SJSA1 (cell line): ENCODE data around the gene CHRNB4. TPM values are rescaled to one million over a fixed set of nuclear protein-coding genes. Genes with fewer than 3 reads are reported as not detected.

Experiments used
- DNase-seq, 2 experiments: peaks; one replicate each; pipeline ENCODE4 v3.0.0-alpha.2; 2015 to 2020; ENCODE audit warnings: low spot score in 2 of 2, low read depth in 1 of 2
- H3K27ac ChIP-seq: fragments of 250-450 bp; sonication (Bioruptor Pico); 2 replicates; pipeline ENCODE4 v1.5.1; 2020; ENCODE audit warnings: mild to moderate bottlenecking, moderate library complexity
- H3K27me3 ChIP-seq: fragments of 250-450 bp; sonication (Bioruptor Pico); replicated peaks from 2 replicates; pipeline ENCODE4 v1.5.1; 2020; ENCODE audit warnings: mild to moderate bottlenecking, moderate library complexity
- H3K36me3 ChIP-seq: fragments of 250-450 bp; sonication (Bioruptor Pico); 2 replicates; pipeline ENCODE4 v1.5.1; 2020; ENCODE audit warnings: mild to moderate bottlenecking
- H3K4me1 ChIP-seq: fragments of 250-450 bp; sonication (Bioruptor Pico); replicated peaks from 2 replicates; pipeline ENCODE4 v1.6.1; 2021; ENCODE audit warnings: mild to moderate bottlenecking
- H3K4me3 ChIP-seq: fragments of 250-450 bp; sonication (Bioruptor Pico); 2 replicates; pipeline ENCODE4 v1.5.1; 2020; ENCODE audit warnings: mild to moderate bottlenecking
- H3K9me3 ChIP-seq: fragments of 250-450 bp; sonication (Bioruptor Pico); replicated peaks from 2 replicates; pipeline ENCODE4 v1.5.1; 2020; ENCODE audit warnings: mild to moderate bottlenecking
- total RNA-seq: library from RNA; depleted of rRNA; stranded (reverse); fragments of >200 nt; shearing (Covaris generic); gene quantifications from 2 replicates; pipeline ENCODE4 v1.2.3, GENCODE V29; 2014

The CHRNB4 gene
- total RNA-seq, 1 experiment from 2014 or later: not detected

GRCh38 chr15:78658823-78659222 lies 17.8 kb upstream of the CHRNB4 start:
- H3K4me3 ChIP-seq: no peak overlapping the region
- H3K9me3 ChIP-seq: no peaks in the 10 kb centered on the region
- DNase-seq: no peak
- no peaks in the 10 kb centered on the region for H3K36me3 ChIP-seq
- H3K27me3 ChIP-seq: no peaks in the 10 kb centered on the region; the same call in 1 of the 2 replicates
- H3K4me1 ChIP-seq: peaks cover 3% of the 10 kb centered on the region; the same call in 1 of the 2 replicates
- H3K27ac ChIP-seq: no peak overlapping the region

- H3K27ac ChIP-seq: no peak overlapping the region
- no peaks in the 10 kb centered on the region for H3K36me3 ChIP-seq
- no peaks in the 10 kb centered on the region for H3K9me3 ChIP-seq
- no peaks in the 10 kb centered on the region for H3K4me1 ChIP-seq
- H3K27me3 ChIP-seq: no peaks in the 10 kb centered on the region; the same call in 1 of the 2 replicates
- DNase-seq: no peak
- no peak overlapping the region for H3K4me3 ChIP-seq
Measured at GRCh38 chr15:78654272-78654671, 13.3 kb upstream of the CHRNB4 start.

GRCh38 chr15:78651930-78652615 lies 11.1 kb upstream of the CHRNB4 start:
- no peak for DNase-seq

GRCh38 chr15:78651007-78651406 lies 10.0 kb upstream of the CHRNB4 start:
- DNase-seq: no peak
- H3K27ac ChIP-seq: no peak overlapping the region

More at GRCh38 chr15:78651930-78652615, 11.1 kb upstream of the CHRNB4 start:
- H3K36me3 ChIP-seq: no peaks in the 10 kb centered on the region
- no peaks in the 10 kb centered on the region for H3K4me1 ChIP-seq
- H3K27me3 ChIP-seq: no peaks in the 10 kb centered on the region; the same call in 1 of the 2 replicates
- H3K4me3 ChIP-seq: no peak overlapping the region
- no peaks in the 10 kb centered on the region for H3K9me3 ChIP-seq
- no peak overlapping the region for H3K27ac ChIP-seq

GRCh38 chr15:78650022-78650421 lies 9.0 kb upstream of the CHRNB4 start:
- DNase-seq: no peak
- Histone ChIP-seq H3K27me3 (no peaks in the 10 kb centered on the region; the same call in 1 of the 2 replicates), H3K4me1 (no peaks in the 10 kb centered on the region), H3K36me3 (no peaks in the 10 kb centered on the region), H3K9me3 (no peaks in the 10 kb centered on the region), H3K4me3 (no peak overlapping the region), H3K27ac (no peak overlapping the region)

More at GRCh38 chr15:78651007-78651406, 10.0 kb upstream of the CHRNB4 start:
- H3K27me3 ChIP-seq: no peaks in the 10 kb centered on the region; the same call in 1 of the 2 replicates
- H3K36me3 ChIP-seq: no peaks in the 10 kb centered on the region
- no peaks in the 10 kb centered on the region for H3K9me3 ChIP-seq
- H3K4me3 ChIP-seq: no peak overlapping the region
- no peaks in the 10 kb centered on the region for H3K4me1 ChIP-seq

- peaks cover 11% of the 10 kb centered on the region for H3K27me3 ChIP-seq
- no peaks in the 10 kb centered on the region for H3K36me3 ChIP-seq
- no peak overlapping the region for H3K4me3 ChIP-seq
- 0 out of 2 replicates have a peak, but pooled peaks cover 5% of the 10 kb centered on the region for H3K4me1 ChIP-seq
- no peak overlapping the region for H3K27ac ChIP-seq
- no peak for DNase-seq
- H3K9me3 ChIP-seq: no peaks in the 10 kb centered on the region
Measured at GRCh38 chr15:78645009-78645408, 4.0 kb upstream of the CHRNB4 start.

GRCh38 chr15:78642331-78642730 lies 1.3 kb upstream of the CHRNB4 start:
- Histone ChIP-seq H3K36me3 (no peaks in the 10 kb centered on the region), H3K4me1 (0 out of 2 replicates have a peak, but pooled peaks cover 5% of the 10 kb centered on the region), H3K27me3 (peaks cover 11% of the 10 kb centered on the region), H3K27ac (no peak overlapping the region), H3K9me3 (no peaks in the 10 kb centered on the region), H3K4me3 (no peak overlapping the region)
- no peak for DNase-seq

- Histone ChIP-seq H3K27me3 (peaks cover 11% of the 10 kb centered on the region), H3K27ac (no peak overlapping the region)
Measured at GRCh38 chr15:78641749-78642275, 802 bp upstream of the CHRNB4 start.

GRCh38 chr15:78640527-78641101 lies 396 bp downstream of the CHRNB4 start:
- Histone ChIP-seq H3K9me3 (no peaks in the 10 kb centered on the region), H3K36me3 (no peaks in the 10 kb centered on the region), H3K4me3 (no peak overlapping the region), H3K27me3 (peaks cover 11% of the 10 kb centered on the region), H3K4me1 (0 out of 2 replicates have a peak, but pooled peaks cover 5% of the 10 kb centered on the region), H3K27ac (no peak overlapping the region)
- DNase-seq: no peak

More at GRCh38 chr15:78641749-78642275, 802 bp upstream of the CHRNB4 start:
- no peak for DNase-seq
- Histone ChIP-seq H3K9me3 (no peaks in the 10 kb centered on the region), H3K4me1 (0 out of 2 replicates have a peak, but pooled peaks cover 5% of the 10 kb centered on the region), H3K4me3 (no peak overlapping the region), H3K36me3 (no peaks in the 10 kb centered on the region)

- Histone ChIP-seq H3K36me3 (no peaks in the 10 kb centered on the region), H3K4me3 (no peak overlapping the region), H3K27ac (no peak overlapping the region), H3K27me3 (peaks cover 11% of the 10 kb centered on the region), H3K4me1 (0 out of 2 replicates have a peak, but pooled peaks cover 5% of the 10 kb centered on the region), H3K9me3 (no peaks in the 10 kb centered on the region)
- DNase-seq: peak; percentile 34 to 61
Measured at GRCh38 chr15:78638658-78639314, 2.2 kb downstream of the CHRNB4 start.

- DNase-seq: no peak
- Histone ChIP-seq H3K27me3 (peaks cover 11% of the 10 kb centered on the region), H3K4me3 (no peak overlapping the region), H3K36me3 (no peaks in the 10 kb centered on the region), H3K4me1 (0 out of 2 replicates have a peak, but pooled peaks cover 5% of the 10 kb centered on the region), H3K9me3 (0 out of 2 replicates have a peak, but pooled peaks cover 4% of the 10 kb centered on the region), H3K27ac (no peak overlapping the region)
Measured at GRCh38 chr15:78637776-78638435, 3.1 kb downstream of the CHRNB4 start.

- Histone ChIP-seq H3K9me3 (0 out of 2 replicates have a peak, but pooled peaks cover 4% of the 10 kb centered on the region), H3K36me3 (no peaks in the 10 kb centered on the region), H3K4me1 (0 out of 2 replicates have a peak, but pooled peaks cover 5% of the 10 kb centered on the region), H3K4me3 (no peak overlapping the region), H3K27ac (no peak overlapping the region), H3K27me3 (peaks cover 11% of the 10 kb centered on the region)
- no peak for DNase-seq
Measured at GRCh38 chr15:78636378-78636859, 4.6 kb downstream of the CHRNB4 start.

- no peak for DNase-seq
- H3K36me3 ChIP-seq: no peaks in the 10 kb centered on the region
- H3K4me1 ChIP-seq: no peaks in the 10 kb centered on the region
- H3K4me3 ChIP-seq: no peak overlapping the region
- H3K9me3 ChIP-seq: 0 out of 2 replicates have a peak, but pooled peaks cover 4% of the 10 kb centered on the region
- H3K27me3 ChIP-seq: peaks cover 2% of the 10 kb centered on the region; the same call in 1 of the 2 replicates
- H3K27ac ChIP-seq: no peak overlapping the region
Measured at GRCh38 chr15:78635346-78635745, 5.7 kb downstream of the CHRNB4 start.
